ENCODE measurements around the gene ESD.
A peak's percentile ranks its signal among the peaks of the same experiment; 100 is the strongest.

ESD gene

GRCh38 chr13:46797501-46798237, 708 bp upstream of the ESD start:
- peak overlapping the region; percentile 82 for H3K4me3 ChIP-seq (ENCODE audit: low read depth, low read length)
- TF ChIP-seq CTCF (IDR thresholded peaks at IDR 0.05; ENCODE audit: borderline replicate concordance, insufficient read depth, low read depth, low read length) = no peak

- peak overlapping the region; percentile 82 for H3K4me3 ChIP-seq (ENCODE audit: low read depth, low read length)
These were observed 839 bp downstream of the ESD start for GRCh38 chr13:46796129-46796514.

DNA sequence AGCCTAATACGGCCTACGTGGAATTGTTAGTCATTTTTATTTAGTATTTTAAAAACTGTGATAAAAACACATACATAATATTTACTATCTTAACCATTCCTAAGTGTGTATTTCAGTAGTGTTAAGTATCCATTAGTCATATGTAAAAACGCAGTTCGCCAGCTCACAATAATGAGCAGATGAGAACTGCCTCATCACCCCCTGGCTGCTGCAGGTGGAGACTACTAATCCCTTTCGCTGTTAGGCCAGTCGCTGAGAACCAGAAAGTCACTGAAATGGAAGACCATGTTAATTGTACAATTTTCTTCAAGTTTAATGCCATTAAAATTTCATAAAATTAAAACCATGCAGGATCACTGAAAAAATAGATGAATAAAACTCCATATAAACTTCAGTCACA, 1.6 kb downstream of the ESD start:
- no peak for TF ChIP-seq CTCF (IDR thresholded peaks at IDR 0.05; ENCODE audit: borderline replicate concordance, insufficient read depth, low read depth, low read length)
- no peak overlapping the region for H3K4me3 ChIP-seq (ENCODE audit: low read depth, low read length)

More at GRCh38 chr13:46796129-46796514, 839 bp downstream of the ESD start:
- no peak for TF ChIP-seq CTCF (IDR thresholded peaks at IDR 0.05; ENCODE audit: borderline replicate concordance, insufficient read depth, low read depth, low read length)

DNA sequence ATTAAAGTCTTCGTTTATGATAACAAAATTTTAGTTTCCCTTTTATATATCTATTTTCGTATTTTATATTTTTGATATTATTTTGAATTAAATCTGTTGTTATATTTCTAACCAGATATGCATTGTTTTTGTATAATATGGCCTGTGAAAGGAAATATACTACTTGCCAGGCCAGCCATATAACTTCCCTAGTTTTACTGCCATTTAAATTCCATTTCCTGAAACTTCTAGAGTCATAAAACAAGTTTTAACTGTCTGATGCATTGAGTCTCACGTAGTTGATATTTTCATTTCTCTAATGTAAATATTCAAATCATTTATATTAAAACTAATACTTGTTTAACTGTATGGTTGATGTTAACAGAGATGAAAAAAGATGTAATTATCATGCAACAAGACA, 13.5 kb downstream of the ESD start:
- TF ChIP-seq CTCF (IDR thresholded peaks at IDR 0.05; ENCODE audit: borderline replicate concordance, insufficient read depth, low read depth, low read length) = no peak
- no peak overlapping the region for H3K4me3 ChIP-seq (ENCODE audit: low read depth, low read length)

DNA sequence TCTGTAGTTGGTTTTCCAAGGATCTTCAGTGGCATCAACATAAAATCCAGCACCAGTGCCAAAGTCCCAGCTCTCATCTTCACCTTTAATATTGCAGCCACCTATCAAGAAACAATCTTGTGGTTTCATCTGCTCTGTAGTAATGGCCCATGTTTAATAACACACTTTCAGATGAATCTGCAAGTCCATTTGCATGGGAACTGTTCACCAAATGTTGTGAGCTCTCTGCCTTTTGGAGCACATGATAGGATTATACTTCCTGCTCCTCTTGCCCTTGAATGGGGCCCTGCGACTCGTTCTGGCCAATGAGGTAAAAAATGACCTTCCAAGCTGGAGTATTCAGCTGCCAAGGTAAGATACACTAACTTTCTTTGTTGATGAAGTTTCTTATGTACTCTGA, 14.3 kb downstream of the ESD start:
- no peak overlapping the region for H3K4me3 ChIP-seq (ENCODE audit: low read depth, low read length)
- no peak for TF ChIP-seq CTCF (IDR thresholded peaks at IDR 0.05; ENCODE audit: borderline replicate concordance, insufficient read depth, low read depth, low read length)

DNA sequence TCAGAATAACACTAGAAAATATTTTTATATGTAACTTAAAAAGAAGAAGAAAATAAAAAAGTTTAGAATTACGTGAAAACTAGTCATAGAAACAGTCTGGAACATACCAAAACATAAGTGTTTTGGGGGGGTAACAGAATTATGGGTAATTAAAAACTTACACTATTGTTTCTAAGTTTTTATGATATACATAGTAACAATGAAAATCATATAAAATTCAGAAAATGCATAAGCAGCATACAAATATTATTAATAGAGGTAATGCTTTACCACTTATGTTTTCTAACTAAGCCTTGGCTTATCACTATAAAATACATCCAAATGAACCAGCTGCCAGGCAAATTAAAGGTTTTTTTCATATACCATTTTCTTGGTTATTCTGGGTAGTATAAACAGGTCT, 14.9 kb downstream of the ESD start:
- no peak for TF ChIP-seq CTCF (IDR thresholded peaks at IDR 0.05; ENCODE audit: borderline replicate concordance, insufficient read depth, low read depth, low read length)

DNA sequence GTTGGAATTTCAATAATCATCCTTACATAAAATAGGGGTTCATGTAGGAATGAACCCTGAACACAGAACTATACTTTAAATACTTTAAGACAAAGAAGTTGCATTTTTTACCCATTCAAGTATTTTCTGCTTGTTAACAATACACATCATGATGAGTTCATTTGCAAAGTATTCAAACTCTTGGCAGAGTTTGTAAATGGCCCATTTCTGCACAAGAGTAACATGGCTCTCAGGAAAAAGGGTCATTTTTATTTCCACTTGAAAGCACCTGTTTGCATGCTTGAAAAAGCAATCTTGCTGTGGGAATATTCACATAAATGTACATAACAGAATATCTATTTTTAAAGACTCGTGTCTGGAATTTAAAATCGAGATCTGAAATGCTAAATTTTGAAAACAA, 18.1 kb downstream of the ESD start:
- TF ChIP-seq CTCF (IDR thresholded peaks at IDR 0.05; ENCODE audit: borderline replicate concordance, insufficient read depth, low read depth, low read length) = no peak
- no peak overlapping the region for H3K4me3 ChIP-seq (ENCODE audit: low read depth, low read length)

More for the DNA sequence above, 14.9 kb downstream of the ESD start:
- no peak overlapping the region for H3K4me3 ChIP-seq (ENCODE audit: low read depth, low read length)

All from GM12875 (cell line).